ENCODE measurements around the gene PAGE1. TPM values are rescaled to one million over a fixed set of nuclear protein-coding genes. Genes with fewer than 3 reads are reported as not detected.

Gene PAGE1
- total and polyA plus RNA-seq, 2 donors (not counting 1 experiment from before 2014, with no cell fraction given) = not detected

DNA sequence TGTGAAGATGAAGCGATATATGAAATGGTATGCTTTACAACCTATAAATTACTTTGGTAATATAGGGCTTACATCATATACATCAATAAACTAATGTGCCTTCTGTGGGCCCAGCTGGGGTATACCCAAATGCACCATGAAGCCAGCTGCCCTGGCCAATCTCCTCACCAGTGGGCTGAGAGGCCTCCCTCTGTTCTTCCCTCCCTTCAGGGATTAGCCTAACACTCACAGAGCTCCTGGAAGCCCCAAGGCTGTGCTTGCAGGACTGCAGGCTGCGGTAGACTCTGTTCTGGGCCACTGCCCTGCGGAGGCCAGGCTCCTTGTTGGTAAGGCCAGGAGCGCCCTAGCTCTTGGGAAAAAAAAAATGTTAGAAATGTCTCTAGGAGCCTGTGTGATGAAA lies 33.9 kb downstream of the PAGE1 start:
- intact Hi-C loops (cut with micrococcal nuclease) = no loop called here

DNA sequence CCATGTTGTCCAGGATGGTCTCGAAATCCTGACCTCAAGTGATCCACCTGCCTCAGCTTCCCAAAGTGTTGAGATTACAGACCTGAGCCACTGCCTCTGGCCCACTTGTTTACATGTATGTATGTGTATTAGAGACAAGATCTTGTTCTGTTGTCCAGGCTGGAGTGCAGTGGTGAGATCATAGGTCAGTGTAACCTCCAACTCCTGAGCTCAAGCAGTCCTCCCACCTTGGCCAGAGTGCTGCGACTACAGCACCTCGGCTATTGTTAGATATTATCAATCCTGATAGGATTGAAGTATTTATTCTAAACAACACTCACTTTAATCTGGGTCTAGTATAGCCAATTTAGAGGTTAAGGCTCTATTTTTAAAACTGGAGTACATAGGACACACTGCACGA lies 36.0 kb downstream of the PAGE1 start:
- CTCF ChIA-PET = no interaction called here
- H3K27ac Mint-ChIP-seq = no peak overlapping the region

More for the DNA sequence above, 33.9 kb downstream of the PAGE1 start:
- ATAC-seq (ENCODE audit: low read depth) = no peak
- H3K36me3 ChIP-seq (replicated peaks in 1 of 2; ENCODE audit: control extremely low read depth in 1 of 2, control insufficient read depth in 1 of 2, extremely low read depth in 1 of 2, insufficient read depth in 2 of 2, low read length in 1 of 2) = no peaks in the 10 kb centered on the region
- no peak for DNase-seq
- H4K20me1 ChIP-seq (ENCODE audit: control insufficient read depth, insufficient read depth, low read length, poor library complexity, severe bottlenecking) = no peaks in the 10 kb centered on the region
- H3K4me3 ChIP-seq (ENCODE audit: control extremely low read depth in 1 of 5, extremely low read depth in 1 of 5, insufficient read depth in 1 of 5, low read depth in 2 of 5, low read length in 4 of 5) = no peak overlapping the region
- Mint-ChIP-seq H3K27ac (no peak overlapping the region), H3K9me3 (ENCODE audit: insufficient read depth) (no peaks in the 10 kb centered on the region), H3K4me1 (no peaks in the 10 kb centered on the region), H3K27me3 (no peaks in the 10 kb centered on the region), H3K4me3 (no peak overlapping the region)
- TF ChIP-seq EZH2 (IDR thresholded peaks at IDR 0.05; ENCODE audit: borderline replicate concordance, insufficient read depth, low read depth, low read length, poor library complexity, severe bottlenecking) (no peak), CTCF (IDR thresholded peaks at IDR 0.05) (no peak)
- CTCF ChIA-PET = no interaction called here
- no peaks in the 10 kb centered on the region for H3K27me3 ChIP-seq (replicated peaks in 1 of 4; ENCODE audit: control extremely low read depth in 1 of 4, control insufficient read depth in 3 of 4, insufficient read depth in 4 of 4, low read length in 3 of 4)
- no peaks in the 10 kb centered on the region for H3K9me3 ChIP-seq (ENCODE audit: control extremely low read depth in 1 of 3, control insufficient read depth in 2 of 3, insufficient read depth in 1 of 3, low read length in 2 of 3)
- no peak overlapping the region for H3K4me2 ChIP-seq (replicated peaks; ENCODE audit: low read depth, low read length, poor library complexity, severe bottlenecking)
- H3K4me1 ChIP-seq (ENCODE audit: control insufficient read depth in 2 of 2, insufficient read depth in 2 of 2, low read length in 2 of 2) = no peaks in the 10 kb centered on the region
- no peak overlapping the region for H3K27ac ChIP-seq (ENCODE audit: low read length in 2 of 2)
- POLR2A ChIA-PET = no interaction called here
- no CpG with 5 or more reads among the region's 4 CpGs for WGBS (ENCODE audit: insufficient coverage)
- H2AFZ ChIP-seq (ENCODE audit: insufficient read depth, low read depth, low read length, poor library complexity, severe bottlenecking) = no peak overlapping the region
- H3K79me2 ChIP-seq (ENCODE audit: control insufficient read depth, insufficient read depth, low read length) = no peaks in the 10 kb centered on the region
- no peak overlapping the region for H3K9ac ChIP-seq (ENCODE audit: low read length)

More for the DNA sequence above, 36.0 kb downstream of the PAGE1 start:
- Histone ChIP-seq H4K20me1 (ENCODE audit: control insufficient read depth, insufficient read depth, low read length, poor library complexity, severe bottlenecking) (no peaks in the 10 kb centered on the region), H3K4me1 (ENCODE audit: control insufficient read depth in 2 of 2, insufficient read depth in 2 of 2, low read length in 2 of 2) (no peaks in the 10 kb centered on the region), H3K9me3 (ENCODE audit: control extremely low read depth in 1 of 3, control insufficient read depth in 2 of 3, insufficient read depth in 1 of 3, low read length in 2 of 3) (no peaks in the 10 kb centered on the region), H3K27ac (ENCODE audit: low read length in 2 of 2) (no peak overlapping the region), H3K79me2 (ENCODE audit: control insufficient read depth, insufficient read depth, low read length) (no peaks in the 10 kb centered on the region), H3K9ac (ENCODE audit: low read length) (no peak overlapping the region), H3K4me2 (replicated peaks; ENCODE audit: low read depth, low read length, poor library complexity, severe bottlenecking) (no peak overlapping the region), H3K27me3 (replicated peaks in 1 of 4; ENCODE audit: control extremely low read depth in 1 of 4, control insufficient read depth in 3 of 4, insufficient read depth in 4 of 4, low read length in 3 of 4) (no peaks in the 10 kb centered on the region), H3K36me3 (replicated peaks in 1 of 2; ENCODE audit: control extremely low read depth in 1 of 2, control insufficient read depth in 1 of 2, extremely low read depth in 1 of 2, insufficient read depth in 2 of 2, low read length in 1 of 2) (no peaks in the 10 kb centered on the region), H3K4me3 (ENCODE audit: control extremely low read depth in 1 of 5, extremely low read depth in 1 of 5, insufficient read depth in 1 of 5, low read depth in 2 of 5, low read length in 4 of 5) (no peak overlapping the region), H2AFZ (ENCODE audit: insufficient read depth, low read depth, low read length, poor library complexity, severe bottlenecking) (no peak overlapping the region)
- DNase-seq (no peak), ATAC-seq (ENCODE audit: low read depth) (no peak)
- Mint-ChIP-seq H3K9me3 (ENCODE audit: insufficient read depth) (no peaks in the 10 kb centered on the region), H3K4me3 (no peak overlapping the region), H3K27me3 (peaks cover 7% of the 10 kb centered on the region), H3K4me1 (no peaks in the 10 kb centered on the region)
- no CpG with 5 or more reads among the region's 4 CpGs for WGBS (ENCODE audit: insufficient coverage)
- POLR2A ChIA-PET = no interaction called here
- intact Hi-C loops (cut with micrococcal nuclease) = no loop called here
- TF ChIP-seq EZH2 (IDR thresholded peaks at IDR 0.05; ENCODE audit: borderline replicate concordance, insufficient read depth, low read depth, low read length, poor library complexity, severe bottlenecking) = no peak

Data from B cell (primary cell).